OCI-LY3 (cell line): ENCODE results near the gene HYAL2.

Experiments used
- EZH2phosphoT487 ChIP-seq: fragments of 200-600 bp; shearing (Covaris generic); IDR thresholded peaks from 2 replicates; pipeline ENCODE4 v1.6.1; 2018; ENCODE audit warnings: antibody characterized with exemption, mixed run types, low read depth
- TF ChIP-seq, protein P1 (sequence below): fragments of 200-600, 300-600 bp; sonication (generic); IDR thresholded peaks from 2 replicates; pipeline ENCODE4 v1.5.1; 2014; ENCODE audit warnings: antibody characterized with exemption, low read length, low read depth

DNA sequence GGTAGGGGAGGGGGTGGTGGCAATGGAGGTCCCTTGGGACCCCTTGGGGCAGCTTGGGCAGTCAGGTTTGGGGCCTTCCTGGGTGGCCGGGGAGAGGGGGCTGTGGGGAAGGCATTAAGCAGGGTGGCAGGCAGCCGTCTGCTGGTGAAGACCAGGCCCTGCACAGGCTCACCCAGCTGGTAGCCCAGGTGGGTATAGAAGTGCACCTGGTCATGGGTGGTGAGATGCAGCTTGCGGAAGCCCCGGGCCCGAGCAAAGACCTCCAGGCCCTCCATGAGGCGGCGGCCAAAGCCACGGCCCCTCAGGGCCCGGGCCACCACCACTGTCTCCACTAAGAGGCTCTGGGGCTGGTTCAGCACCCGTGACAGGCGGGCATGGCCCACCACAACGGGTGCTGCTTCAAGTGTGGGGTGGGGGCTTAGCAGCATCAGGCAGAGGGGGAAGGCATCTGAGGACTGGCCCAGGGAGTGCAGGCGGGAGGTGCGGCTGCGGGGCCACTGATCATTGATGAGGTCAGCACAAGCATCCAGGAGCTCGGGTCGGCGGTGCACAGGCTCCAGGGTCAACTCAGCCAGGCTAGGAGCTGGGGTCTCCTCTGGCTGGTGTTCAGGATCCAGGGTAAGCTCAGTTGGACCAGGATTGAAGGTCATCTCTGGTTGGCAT is 25.7 kb downstream of the HYAL2 start:
- TF ChIP-seq, protein P1, sequence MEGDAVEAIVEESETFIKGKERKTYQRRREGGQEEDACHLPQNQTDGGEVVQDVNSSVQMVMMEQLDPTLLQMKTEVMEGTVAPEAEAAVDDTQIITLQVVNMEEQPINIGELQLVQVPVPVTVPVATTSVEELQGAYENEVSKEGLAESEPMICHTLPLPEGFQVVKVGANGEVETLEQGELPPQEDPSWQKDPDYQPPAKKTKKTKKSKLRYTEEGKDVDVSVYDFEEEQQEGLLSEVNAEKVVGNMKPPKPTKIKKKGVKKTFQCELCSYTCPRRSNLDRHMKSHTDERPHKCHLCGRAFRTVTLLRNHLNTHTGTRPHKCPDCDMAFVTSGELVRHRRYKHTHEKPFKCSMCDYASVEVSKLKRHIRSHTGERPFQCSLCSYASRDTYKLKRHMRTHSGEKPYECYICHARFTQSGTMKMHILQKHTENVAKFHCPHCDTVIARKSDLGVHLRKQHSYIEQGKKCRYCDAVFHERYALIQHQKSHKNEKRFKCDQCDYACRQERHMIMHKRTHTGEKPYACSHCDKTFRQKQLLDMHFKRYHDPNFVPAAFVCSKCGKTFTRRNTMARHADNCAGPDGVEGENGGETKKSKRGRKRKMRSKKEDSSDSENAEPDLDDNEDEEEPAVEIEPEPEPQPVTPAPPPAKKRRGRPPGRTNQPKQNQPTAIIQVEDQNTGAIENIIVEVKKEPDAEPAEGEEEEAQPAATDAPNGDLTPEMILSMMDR = no peak
- TF ChIP-seq EZH2phosphoT487 = no peak
